GM20431 (cell line): Measurements from ENCODE around the gene DNAJC15.

ENCODE experiments used
- in situ Hi-C: fragments of 300-500 bp; cut with MseI, MboI; formaldehyde crosslinking; loops from one replicate; pipeline ENCODE4 v1.15.0; 2020; ENCODE audit warnings: low sequenced_read_pairs; ENCODE audit not compliant: unreplicated experiment

The DNAJC15 gene

DNA sequence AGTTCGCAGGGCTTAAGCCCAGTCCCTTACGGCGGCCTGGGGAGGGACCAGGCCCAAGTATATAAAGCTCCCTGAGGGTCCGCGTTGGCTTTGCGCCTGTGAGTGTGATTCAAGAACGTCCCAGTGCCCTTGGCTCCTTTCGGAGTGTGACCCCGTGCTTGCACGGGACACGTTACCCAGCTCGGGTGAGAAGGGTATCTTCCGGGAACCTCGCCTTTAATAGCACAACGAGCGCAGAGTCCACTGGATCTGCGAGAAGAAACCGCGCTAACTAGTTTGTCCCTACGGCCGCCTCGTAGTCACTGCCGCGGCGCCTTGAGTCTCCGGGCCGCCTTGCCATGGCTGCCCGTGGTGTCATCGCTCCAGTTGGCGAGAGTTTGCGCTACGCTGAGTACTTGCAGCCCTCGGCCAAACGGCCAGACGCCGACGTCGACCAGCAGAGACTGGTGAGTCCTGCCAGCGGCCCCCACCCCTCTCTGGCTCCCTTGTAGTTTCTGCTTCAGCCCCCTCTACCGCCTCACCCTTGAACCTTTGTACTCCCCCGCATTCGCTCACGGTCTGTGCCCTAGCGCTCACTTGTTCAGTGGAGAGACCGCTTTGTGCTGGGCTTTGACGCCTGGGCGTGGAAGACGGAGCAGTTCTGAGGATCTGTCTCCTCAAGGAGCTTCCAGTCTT is at the start of gene DNAJC15:
Gene DNAJC15 (plus strand): TSS at position 298 of the 675 bp plus-strand sequence. CDS start 41 bp downstream, at position 339.
- in situ Hi-C loops: no loop called here

DNA sequence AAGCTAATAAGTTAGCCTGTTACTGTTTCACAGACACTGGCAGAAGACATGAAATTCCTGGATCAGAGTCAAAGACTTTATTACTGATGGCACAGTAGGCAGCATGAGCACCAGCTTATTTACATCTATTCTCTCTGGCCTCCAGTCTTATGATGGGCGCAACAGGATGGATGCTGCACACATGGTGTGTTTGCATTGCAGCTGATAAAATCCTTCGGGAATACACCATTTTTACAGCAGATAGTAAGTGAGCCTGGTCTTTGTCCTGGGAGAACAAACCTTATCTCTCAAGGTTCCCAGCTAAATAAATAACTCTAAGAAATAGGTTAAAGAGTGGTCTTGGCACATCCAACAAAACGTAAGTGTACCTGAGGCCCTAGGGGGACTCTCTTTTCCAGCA is 47.3 kb upstream of the DNAJC15 start:
- in situ Hi-C loops: loop anchor here (25.0 kb wide), 1 partner anchor 111 kb away; no protein-coding TSS in a partner anchor

DNA sequence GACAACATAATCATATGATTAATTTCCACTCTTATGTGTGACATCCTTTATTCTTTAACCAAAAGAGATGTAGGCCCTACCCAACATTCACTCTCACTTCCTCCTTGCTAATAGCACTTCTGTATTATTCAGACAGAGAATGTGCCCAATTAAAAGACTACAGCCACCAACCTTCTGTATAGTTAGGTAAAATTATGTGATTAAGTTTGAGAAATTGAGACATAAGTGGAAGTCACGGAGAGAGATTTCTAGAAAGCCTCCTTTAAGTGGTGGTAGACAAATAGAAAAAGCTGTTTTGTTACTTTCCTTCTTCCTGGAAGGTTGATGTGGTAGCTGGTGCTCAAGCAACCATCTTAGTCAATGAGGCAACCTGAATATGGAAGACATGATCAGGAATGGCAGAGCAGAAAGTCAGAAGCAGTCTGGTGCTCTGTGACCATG is 46.1 kb upstream of the DNAJC15 start:
- in situ Hi-C loops: loop anchor here (25.0 kb wide), 1 partner anchor 110 kb away; no protein-coding TSS in a partner anchor

DNA sequence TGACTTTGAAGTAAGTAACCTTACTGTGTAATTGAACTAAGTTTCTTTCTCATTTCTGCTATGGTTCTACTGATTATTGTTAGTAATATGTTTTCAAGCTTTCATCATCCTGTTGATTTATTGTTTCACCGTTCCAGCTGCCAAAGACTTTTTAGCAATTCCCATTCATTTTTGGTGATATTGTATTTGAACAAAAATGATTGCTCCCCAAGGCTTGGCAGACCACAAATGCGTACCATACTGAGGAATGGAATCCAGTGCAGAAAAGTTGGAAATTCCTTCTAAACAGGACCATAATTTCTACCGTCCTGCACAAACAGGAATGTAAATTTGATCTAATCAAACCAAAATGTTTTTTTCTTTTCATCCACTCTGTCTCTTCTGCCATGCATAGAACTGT is 42.1 kb upstream of the DNAJC15 start:
- in situ Hi-C loops: loop anchor here (25.0 kb wide), 1 partner anchor 106 kb away; no protein-coding TSS in a partner anchor

DNA sequence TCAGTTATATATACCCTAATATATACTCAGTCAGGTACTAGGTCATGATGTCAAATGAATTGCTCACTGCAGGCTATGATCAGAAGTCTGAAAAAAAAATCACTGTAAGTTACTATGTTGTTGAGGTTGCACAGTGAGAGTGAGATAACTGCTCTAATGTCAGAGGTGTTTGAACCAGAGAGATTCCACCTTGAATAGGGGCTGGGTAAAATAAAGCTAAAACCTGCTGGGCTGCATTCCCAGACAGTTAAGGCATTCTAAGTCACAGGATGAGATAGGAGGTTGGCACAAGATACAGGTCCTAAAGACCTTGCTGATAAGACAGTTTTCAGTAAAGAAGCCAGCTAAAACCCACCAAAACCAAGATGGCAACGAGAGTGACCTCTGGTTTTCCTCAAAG is 41.5 kb upstream of the DNAJC15 start:
- in situ Hi-C loops: loop anchor here (25.0 kb wide), 1 partner anchor 105 kb away; no protein-coding TSS in a partner anchor

DNA sequence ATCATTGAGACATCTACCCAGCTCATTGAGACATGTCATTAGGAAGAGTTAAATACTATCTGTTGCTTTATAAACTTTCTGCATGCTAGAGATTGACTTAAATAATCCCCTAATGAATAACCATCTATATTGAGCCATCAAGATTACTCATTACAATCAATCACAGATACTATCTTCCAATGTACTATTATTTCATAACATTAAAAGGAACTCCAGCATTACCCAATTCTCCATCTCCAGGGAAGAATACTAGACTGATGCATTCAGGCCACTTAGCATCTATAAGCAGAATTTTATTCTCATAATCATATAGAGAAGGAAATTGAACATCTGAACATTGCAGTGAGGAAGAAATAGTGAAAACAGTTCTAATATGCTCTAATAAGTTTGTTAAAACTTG is 39.4 kb upstream of the DNAJC15 start:
- in situ Hi-C loops: loop anchor here (25.0 kb wide), 1 partner anchor 103 kb away; no protein-coding TSS in a partner anchor

DNA sequence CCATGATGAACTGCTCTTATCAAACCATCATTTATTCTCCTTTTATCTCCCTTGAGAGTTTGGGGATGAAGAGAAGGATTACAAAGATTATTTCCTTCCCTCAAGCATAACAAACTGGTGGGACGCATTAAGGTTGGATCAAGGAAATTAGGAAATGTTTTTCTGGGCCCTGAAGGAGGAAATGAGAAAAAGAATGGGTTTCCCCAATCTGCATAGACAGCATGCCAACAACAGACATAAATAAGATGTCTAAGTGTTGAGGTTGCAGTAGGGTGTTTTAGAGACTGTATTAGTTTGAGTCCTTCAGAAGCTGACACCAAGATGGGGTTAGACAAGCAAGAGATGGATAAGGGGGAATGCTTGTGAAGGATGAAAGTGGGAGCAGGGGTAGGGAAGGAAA is 38.7 kb upstream of the DNAJC15 start:
- in situ Hi-C loops: loop anchor here (25.0 kb wide), 1 partner anchor 103 kb away; no protein-coding TSS in a partner anchor

DNA sequence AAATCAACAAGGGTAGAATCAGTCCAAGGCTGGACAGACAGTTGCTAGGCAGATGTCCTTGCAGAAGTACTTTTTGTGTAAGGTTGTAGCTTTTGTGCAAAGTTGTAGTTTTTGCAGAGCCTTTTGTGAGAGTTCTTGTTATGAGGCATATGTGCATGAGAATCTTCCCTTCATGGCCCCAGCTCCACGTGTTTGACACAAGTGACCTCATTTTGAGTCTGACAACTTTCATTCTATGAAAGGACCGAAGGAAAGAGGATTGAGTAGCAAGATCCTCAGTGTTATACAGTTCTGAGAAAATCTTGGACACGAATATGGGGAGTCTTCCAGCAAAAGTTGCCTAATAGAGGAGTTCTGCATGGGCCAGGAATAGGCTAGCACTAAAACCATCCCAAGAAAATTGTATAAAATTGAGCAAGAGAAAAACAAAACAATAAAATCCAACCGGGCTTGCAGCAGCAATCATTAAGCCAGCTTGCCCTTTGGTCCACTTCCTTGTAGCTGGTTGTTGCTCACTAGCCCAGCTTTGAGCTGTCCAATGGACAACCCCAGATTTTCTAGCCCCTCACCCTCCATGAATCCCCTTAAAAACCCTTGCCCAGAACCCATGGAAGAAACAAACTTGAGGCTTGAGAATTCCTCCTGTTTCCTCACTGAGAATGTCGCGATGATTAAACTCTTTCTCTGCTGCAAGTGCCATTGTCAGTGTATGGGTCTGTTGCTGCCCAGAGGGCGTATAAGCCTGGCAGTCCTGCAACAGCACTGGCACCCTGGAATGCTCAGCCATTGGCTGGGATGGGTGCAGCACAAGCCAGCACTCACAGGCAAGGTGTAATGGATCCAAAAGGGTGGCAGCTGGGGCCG is 37.8 kb upstream of the DNAJC15 start:
- in situ Hi-C loops: loop anchor here (25.0 kb wide), 1 partner anchor 102 kb away; no protein-coding TSS in a partner anchor

DNA sequence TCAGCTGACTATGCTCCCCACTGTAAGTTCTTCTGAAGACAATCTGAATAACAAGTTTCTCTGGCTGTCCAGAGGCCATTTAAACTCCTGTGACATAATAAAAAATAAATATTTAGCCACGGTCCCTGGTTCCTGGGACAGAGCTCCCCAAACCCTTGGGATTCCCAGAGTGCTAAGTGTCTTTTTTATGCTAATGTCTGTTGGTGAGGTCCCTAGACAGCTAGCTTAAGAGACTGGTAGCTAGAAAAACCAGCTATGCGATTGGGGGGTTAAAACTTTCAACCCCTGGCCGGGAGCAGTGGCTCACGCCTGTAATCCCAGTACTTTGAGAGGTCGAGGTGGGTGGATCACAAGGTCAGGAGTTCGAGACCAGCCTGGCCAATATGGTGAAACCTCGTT is 37.2 kb upstream of the DNAJC15 start:
- in situ Hi-C loops: loop anchor here (25.0 kb wide), 1 partner anchor 101 kb away; no protein-coding TSS in a partner anchor

DNA sequence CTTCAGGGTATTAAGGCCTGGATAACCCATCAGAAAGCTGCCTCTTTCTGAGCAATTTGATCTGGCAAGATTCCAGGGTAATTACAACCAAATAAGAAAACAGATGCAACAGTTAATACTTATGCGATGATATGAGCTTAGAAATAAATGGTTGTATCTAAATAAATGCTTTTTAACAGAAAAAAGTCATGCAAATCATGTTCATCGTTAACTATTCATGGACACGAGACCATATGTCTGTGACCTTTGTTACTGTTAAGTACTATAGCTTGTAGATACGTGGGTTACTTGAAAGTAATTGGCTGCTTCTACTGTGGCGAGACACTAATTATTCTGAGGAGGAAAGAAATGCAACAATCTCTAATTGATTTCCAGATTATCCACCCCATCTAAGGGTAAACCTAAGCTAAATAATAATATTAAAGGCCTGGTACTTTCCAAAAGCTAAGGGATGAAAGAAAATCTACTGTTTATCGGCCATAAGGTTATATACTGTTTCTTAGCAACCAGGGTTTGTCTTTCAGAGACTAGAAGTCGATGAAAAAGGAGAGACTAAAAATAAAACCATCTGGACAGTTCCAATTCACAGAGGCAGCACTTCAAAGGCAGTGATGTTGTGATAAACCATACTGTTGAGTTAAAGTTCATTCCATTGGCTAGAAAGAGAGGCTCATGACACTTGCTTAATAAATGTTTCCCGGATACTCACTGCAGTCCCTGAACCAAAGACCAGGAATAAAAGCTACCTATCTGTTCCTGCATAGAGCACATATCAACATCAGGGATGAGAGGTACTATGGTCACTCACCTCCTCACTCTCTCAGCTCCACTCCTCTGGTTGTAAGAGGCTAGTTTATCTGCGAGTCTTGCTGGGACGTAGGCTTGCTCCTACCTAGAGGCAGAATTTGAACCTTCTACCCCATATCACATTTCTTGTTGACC is 32.8 kb upstream of the DNAJC15 start:
- in situ Hi-C loops: loop anchor here (25.0 kb wide), 1 partner anchor 97 kb away; no protein-coding TSS in a partner anchor

DNA sequence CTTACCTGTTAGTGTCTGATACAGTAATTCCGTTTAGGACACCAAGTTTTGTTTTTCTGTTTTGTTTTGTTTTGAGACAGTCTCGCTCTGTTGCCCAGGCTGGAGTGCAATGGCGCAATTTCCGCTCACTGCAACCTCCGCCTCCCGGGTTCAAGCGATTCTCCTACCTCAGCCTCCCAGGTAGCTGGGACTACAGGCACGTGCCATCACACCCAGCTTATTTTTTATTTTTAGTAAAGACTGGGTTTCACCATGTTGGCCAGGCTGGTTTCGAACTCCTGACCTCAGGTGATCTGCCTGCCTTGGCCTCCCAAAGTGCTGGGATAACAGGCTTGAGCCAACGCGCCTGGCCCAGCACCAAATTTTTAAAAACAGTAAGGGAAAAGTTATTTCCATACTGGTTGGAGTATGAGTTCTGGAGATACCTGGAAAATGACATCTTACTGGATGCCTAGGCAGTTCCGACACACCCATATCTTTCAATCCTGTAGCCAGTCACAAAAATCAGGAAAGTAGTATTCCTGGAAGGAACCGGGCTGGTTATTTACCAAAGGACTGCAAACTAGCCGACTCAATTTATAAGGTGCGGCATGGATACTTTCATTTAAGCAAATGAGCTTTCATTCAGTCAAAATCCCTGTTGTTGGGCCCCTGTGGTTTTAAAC is 32.0 kb upstream of the DNAJC15 start:
- in situ Hi-C loops: loop anchor here (25.0 kb wide), 1 partner anchor 96 kb away; no protein-coding TSS in a partner anchor

DNA sequence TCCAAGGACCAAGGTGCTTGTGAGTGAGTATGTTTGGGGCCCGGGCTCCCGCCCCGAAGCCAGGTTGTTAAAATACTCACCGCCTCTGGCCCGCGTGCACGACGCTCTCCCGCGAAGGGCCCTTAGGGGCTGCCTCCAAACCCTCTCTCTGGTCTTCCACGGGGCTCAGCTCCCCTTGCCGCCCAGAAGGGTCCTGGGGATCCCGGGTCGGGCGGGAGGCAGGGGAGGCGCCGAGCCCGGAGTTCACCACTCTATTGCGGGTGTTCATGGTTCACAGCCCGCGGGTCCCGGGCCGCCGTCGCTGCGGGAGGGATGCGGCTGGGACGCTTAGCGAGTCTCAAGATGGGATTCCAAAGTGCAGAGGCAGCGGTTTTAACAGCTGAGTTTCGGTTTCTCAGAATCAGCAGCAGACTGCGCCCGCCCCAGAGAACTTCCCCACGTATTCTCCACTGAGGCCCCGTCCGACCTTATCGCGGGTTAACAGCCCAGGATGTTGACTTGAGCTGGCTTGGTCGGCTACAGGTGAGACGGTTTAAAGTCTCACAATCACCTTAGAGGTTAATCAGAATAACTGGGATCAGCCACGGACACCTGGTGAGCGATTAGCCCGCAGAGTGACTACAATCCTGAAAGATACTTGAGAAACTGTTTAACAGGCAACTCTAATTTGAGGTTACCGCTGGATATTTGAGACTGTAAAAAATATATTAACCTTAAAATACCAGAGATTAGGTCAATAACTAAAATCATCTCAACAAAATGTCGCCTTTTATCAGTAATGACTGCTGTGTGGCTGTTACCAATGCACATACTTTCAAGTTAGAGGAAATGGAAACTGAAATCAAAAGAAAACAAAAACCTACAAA is 31.3 kb upstream of the DNAJC15 start, which contains the start of gene EPSTI1:
Gene EPSTI1 (minus strand): TSS at position 344 of the 866 bp plus-strand sequence. CDS start 76 bp downstream, at position 268.
- in situ Hi-C loops: loop anchor here (25.0 kb wide), 1 partner anchor 95 kb away; no protein-coding TSS in a partner anchor

DNA sequence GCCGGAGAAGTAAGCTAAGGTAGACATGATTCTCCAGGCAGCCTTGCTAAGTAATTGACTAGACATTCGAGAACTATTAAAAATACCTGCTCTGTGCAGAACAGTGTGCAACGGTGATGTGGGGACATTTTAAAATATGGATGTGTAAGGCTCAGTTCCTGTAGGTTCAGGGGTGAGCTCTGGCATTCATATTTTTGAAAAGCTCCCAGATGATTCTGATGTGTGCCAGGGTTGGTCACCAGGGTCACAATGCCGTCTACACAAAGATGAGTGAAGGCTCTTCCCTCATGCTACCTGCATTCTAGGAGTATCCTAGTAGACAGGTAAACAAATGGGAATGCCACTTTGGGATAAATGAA is 30.6 kb upstream of the DNAJC15 start:
- in situ Hi-C loops: loop anchor here (25.0 kb wide), 1 partner anchor 95 kb away; no protein-coding TSS in a partner anchor

DNA sequence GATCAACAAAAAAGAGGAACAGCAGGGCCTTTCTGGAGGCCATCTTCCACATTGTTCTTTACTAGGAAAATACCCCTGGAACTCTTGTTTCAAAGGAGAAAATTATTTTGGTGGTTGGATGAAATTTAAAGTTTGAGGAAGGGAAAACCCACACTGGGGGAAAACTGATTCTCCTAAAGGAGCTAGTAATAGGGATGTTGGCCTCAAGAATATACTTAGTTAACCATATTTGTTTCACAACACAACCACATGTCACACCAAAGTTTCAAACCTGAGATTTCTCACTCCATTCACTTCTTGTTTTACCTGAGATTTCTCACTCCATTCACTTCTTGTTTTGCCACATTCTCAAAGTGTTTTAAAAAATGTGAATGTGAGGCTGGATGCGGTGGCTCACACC is 28.5 kb upstream of the DNAJC15 start:
- in situ Hi-C loops: loop anchor here (25.0 kb wide), 1 partner anchor 92 kb away; no protein-coding TSS in a partner anchor

DNA sequence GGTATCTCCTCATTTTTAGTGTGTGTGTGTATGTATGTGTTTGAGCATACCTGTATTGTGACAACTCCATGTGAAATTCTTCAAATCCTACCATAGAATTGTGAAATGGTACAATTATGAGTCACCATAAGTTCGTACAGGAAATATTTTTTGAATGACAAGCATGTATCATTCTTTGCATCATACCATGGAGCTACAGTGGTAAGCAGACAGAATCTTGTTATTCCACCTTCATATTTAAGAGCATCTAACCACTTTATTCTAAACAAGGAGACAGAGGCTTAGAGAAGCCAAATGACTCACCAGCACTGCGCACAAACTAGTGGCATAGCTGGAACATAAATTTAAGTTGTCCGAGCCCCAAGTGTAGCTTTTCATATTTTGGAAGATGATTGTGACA is 26.8 kb upstream of the DNAJC15 start:
- in situ Hi-C loops: loop anchor here (25.0 kb wide), 1 partner anchor 91 kb away; no protein-coding TSS in a partner anchor

DNA sequence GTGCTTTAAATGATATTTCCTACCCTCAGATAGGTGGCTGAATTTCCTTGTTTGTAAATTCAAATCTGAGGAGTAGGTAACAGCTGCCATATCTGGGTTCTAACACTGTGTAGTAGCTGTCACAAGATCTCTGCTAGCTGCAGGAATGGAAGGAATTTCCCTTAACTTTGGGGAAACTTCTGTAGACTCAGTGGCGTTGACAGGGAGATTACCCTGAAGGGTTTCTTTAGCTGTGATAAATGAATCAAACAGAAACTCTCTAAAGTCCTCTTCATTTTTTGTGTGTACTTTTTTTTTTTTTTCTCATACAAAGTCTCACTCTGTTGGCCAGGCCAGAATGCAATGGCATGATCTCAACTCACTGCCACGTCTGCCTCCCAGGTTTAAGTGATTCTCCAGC is 26.0 kb upstream of the DNAJC15 start:
- in situ Hi-C loops: loop anchor here (25.0 kb wide), 1 partner anchor 90 kb away; no protein-coding TSS in a partner anchor

DNA sequence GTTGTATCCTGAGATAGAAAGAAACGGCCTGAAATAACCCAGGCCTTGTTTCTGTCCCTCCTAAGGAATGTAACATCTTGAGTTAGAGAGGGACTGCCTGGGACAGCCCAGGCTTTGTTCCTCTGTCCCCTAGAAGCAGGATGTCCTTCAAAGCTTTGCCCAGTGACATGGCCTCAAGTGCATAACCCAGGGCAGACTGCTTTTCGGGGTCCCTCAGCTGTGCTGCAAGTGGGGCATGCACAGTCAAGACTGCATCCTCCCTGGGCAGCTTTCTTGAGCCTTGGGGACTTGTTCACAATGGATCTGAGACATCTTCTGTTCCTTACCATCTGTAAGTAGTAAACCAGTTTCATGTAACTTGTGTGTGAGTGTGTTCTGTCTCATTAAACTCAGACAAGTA is 23.9 kb upstream of the DNAJC15 start:
- in situ Hi-C loops: loop anchor here (25.0 kb wide), 1 partner anchor 88 kb away; no protein-coding TSS in a partner anchor

DNA sequence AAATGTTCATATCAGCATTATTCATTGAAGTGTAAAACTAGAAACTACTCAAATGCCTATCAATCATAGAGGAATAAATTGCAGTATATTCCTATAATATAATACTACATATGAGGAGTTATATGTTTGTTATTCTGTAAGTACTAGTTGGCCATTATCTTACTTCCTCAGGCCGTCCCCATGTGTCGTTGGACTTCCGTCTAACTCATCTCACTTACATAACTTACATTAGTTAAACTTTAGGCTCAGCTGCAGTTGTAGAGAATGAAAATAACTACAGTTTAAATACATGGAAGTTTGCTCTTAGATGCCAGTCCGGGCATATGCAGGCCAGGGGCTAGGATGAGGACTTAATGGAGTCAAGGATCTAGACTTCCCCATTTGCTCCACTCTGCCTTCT is 22.7 kb upstream of the DNAJC15 start:
- in situ Hi-C loops: no loop called here
